DOHH2 (cell line): ENCODE data around the gene BICC1.

ENCODE experiments used
- H3F3A ChIP-seq: fragments of 200-600 bp; sonication (generic), shearing (Covaris generic); 2 replicates; pipeline ENCODE4 v1.6.0; 2016; ENCODE audit warnings: antibody characterized with exemption, mild to moderate bottlenecking; ENCODE audit not compliant: control insufficient read depth, insufficient read depth
- H3K27ac ChIP-seq: fragments of 200-600 bp; sonication (generic); 2 replicates; pipeline ENCODE4 v1.5.1; 2014; ENCODE audit warnings: low read depth, mild to moderate bottlenecking, low read length, moderate library complexity
- H3K27me3 ChIP-seq: fragments of 200-600 bp; sonication (generic); 2 replicates; pipeline ENCODE4 v1.6.1; 2014; ENCODE audit warnings: mild to moderate bottlenecking, low read length, mixed read lengths; ENCODE audit not compliant: control insufficient read depth
- H3K36me3 ChIP-seq: fragments of 200-600 bp; sonication (generic); 2 replicates; pipeline ENCODE4 v1.6.1; 2014; ENCODE audit warnings: mild to moderate bottlenecking, low read length, moderate library complexity, mixed read lengths; ENCODE audit not compliant: control insufficient read depth
- H3K4me1 ChIP-seq: fragments of 200-600 bp; sonication (generic); 2 replicates; pipeline ENCODE4 v1.6.1; 2014; ENCODE audit warnings: mild to moderate bottlenecking, low read length, mixed read lengths; ENCODE audit not compliant: control insufficient read depth
- H3K4me2 ChIP-seq: fragments of 200-600 bp; sonication (generic); 2 replicates; pipeline ENCODE4 v1.6.0; 2014; ENCODE audit warnings: mild to moderate bottlenecking, low read length, moderate library complexity
- H3K4me3 ChIP-seq: fragments of 200-600 bp; sonication (generic); 2 replicates; pipeline ENCODE4 v1.5.1; 2014; ENCODE audit warnings: mild to moderate bottlenecking, low read length, mixed read lengths
- H3K79me2 ChIP-seq: fragments of 200-600 bp; sonication (generic); 2 replicates; pipeline ENCODE4 v1.6.1; 2014; ENCODE audit warnings: mild to moderate bottlenecking, low read length, mixed read lengths; ENCODE audit not compliant: control insufficient read depth
- H3K9me2 ChIP-seq: fragments of 200-600 bp; sonication (generic); replicated peaks from 2 replicates; pipeline ENCODE4 v1.6.1; 2014; ENCODE audit warnings: mild to moderate bottlenecking, low read length, mixed read lengths; ENCODE audit not compliant: control insufficient read depth
- H3K9me3 ChIP-seq: fragments of 200-600 bp; sonication (generic); 2 replicates; pipeline ENCODE4 v1.6.1; 2014; ENCODE audit warnings: antibody characterized with exemption, low read length, mixed read lengths; ENCODE audit not compliant: control insufficient read depth, insufficient read depth
- H4K20me1 ChIP-seq: fragments of 200-600 bp; sonication (generic); 2 replicates; pipeline ENCODE4 v1.6.0; 2014; ENCODE audit warnings: low read depth, mild to moderate bottlenecking, antibody characterized with exemption, low read length, moderate library complexity; ENCODE audit not compliant: control insufficient read depth, insufficient read depth
- EZH2phosphoT487 ChIP-seq: fragments of 200-600 bp; sonication (generic); IDR thresholded peaks from 2 replicates; pipeline ENCODE4 v1.6.1; 2017; ENCODE audit warnings: borderline replicate concordance, mild to moderate bottlenecking, antibody characterized with exemption, low read length, moderate library complexity, mixed read lengths
- TF ChIP-seq, protein P1 (sequence below): fragments of 200-600 bp; sonication (generic); IDR thresholded peaks from one replicate; pipeline ENCODE4 v1.5.1; 2014; ENCODE audit warnings: antibody characterized with exemption, mild to moderate bottlenecking, low read depth, low read length; ENCODE audit not compliant: poor library complexity, severe bottlenecking

The BICC1 gene

DNA sequence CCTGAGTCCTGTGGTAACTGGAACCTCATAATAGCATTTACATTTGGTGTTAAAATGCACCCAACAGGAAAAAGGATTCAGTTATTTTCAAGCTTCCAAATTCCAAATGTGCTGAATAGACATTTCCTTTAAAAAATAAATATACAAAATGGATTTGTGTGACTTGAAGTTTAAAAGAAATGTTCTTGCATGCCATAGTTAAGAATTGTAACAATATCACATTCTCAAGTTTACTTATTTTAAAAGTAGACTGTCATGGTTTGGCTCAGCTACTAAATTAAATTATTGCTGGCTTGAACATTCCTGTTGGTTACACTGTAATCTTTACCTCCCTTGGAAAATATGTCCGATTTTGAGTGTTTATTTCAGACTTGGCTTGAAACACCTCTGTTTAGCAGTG lies 31.5 kb downstream of the BICC1 start:
- Histone ChIP-seq H3K79me2 (no peaks in the 10 kb centered on the region), H3K27me3 (no peaks in the 10 kb centered on the region), H4K20me1 (no peaks in the 10 kb centered on the region), H3K36me3 (no peaks in the 10 kb centered on the region), H3K4me2 (no peak overlapping the region), H3K27ac (no peak overlapping the region), H3K4me1 (no peaks in the 10 kb centered on the region), H3F3A (no peaks in the 10 kb centered on the region), H3K4me3 (no peak overlapping the region), H3K9me3 (no peaks in the 10 kb centered on the region), H3K9me2 (no peaks in the 10 kb centered on the region)
- TF ChIP-seq, protein P1, sequence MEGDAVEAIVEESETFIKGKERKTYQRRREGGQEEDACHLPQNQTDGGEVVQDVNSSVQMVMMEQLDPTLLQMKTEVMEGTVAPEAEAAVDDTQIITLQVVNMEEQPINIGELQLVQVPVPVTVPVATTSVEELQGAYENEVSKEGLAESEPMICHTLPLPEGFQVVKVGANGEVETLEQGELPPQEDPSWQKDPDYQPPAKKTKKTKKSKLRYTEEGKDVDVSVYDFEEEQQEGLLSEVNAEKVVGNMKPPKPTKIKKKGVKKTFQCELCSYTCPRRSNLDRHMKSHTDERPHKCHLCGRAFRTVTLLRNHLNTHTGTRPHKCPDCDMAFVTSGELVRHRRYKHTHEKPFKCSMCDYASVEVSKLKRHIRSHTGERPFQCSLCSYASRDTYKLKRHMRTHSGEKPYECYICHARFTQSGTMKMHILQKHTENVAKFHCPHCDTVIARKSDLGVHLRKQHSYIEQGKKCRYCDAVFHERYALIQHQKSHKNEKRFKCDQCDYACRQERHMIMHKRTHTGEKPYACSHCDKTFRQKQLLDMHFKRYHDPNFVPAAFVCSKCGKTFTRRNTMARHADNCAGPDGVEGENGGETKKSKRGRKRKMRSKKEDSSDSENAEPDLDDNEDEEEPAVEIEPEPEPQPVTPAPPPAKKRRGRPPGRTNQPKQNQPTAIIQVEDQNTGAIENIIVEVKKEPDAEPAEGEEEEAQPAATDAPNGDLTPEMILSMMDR: no peak
- TF ChIP-seq EZH2phosphoT487: no peak

DNA sequence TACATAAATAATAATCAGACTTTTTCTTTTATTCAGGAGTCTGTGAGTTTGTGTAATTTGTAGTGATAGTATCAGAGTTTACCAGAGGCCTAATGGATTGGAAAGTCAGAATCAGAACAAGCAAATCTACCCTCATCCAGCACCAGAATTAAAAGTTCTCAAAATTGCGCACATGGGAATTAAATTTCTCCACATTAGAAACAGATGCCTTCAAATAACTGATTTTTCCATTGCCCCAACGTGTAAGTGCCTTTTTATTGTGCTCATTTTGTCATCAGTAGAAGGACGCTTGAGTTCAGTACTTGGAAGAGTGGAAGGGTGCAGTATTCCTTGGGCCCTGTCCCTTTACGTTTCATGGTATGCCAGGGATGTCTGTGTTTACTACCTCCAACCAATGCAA lies 32.8 kb downstream of the BICC1 start:
- H3K4me1 ChIP-seq: no peaks in the 10 kb centered on the region
- H3K27me3 ChIP-seq: no peaks in the 10 kb centered on the region
- H3K79me2 ChIP-seq: no peaks in the 10 kb centered on the region
- no peak for TF ChIP-seq EZH2phosphoT487
- TF ChIP-seq, protein P1: no peak
- no peak overlapping the region for H3K4me2 ChIP-seq
- no peak overlapping the region for H3K27ac ChIP-seq
- no peaks in the 10 kb centered on the region for H3F3A ChIP-seq
- no peaks in the 10 kb centered on the region for H3K9me3 ChIP-seq
- no peak overlapping the region for H3K4me3 ChIP-seq
- no peaks in the 10 kb centered on the region for H3K9me2 ChIP-seq
- no peaks in the 10 kb centered on the region for H3K36me3 ChIP-seq
- no peaks in the 10 kb centered on the region for H4K20me1 ChIP-seq

DNA sequence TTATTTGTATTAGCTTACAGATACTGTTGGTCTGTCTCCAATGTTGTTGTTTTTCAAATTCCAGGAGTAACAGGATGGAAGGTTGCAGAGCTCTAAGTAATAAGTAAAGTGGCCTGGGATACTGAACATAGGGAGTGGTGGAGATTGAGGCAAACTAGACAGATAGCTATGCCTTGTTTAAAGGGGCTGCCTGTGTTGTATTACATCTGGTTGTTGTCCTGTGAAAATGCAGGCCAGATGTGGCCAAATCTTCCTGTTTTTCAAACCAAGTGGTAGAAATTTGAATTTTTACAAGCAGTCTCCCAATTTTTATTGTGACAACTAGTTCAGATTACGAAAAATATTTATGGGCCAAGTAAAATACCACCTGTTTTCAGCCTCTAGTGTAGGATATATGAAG lies 33.5 kb downstream of the BICC1 start:
- Histone ChIP-seq H3K4me3 (no peak overlapping the region), H3K27me3 (no peaks in the 10 kb centered on the region), H3K27ac (no peak overlapping the region), H3K79me2 (no peaks in the 10 kb centered on the region), H3K4me2 (no peak overlapping the region), H3F3A (no peaks in the 10 kb centered on the region), H3K4me1 (no peaks in the 10 kb centered on the region), H4K20me1 (no peaks in the 10 kb centered on the region), H3K9me3 (no peaks in the 10 kb centered on the region), H3K9me2 (no peaks in the 10 kb centered on the region), H3K36me3 (no peaks in the 10 kb centered on the region)
- TF ChIP-seq EZH2phosphoT487: no peak
- TF ChIP-seq, protein P1: no peak
